ENCODE results near the gene PHKB.

The PHKB gene

GRCh38 chr16:47581114-47581513 is 120.0 kb downstream of the PHKB start:
- no peak for DNase-seq (ENCODE audit: low read depth, low spot score)
- no peaks in the 10 kb centered on the region for H3K36me3 ChIP-seq (ENCODE audit: control insufficient read depth, insufficient read depth, low read length)
- no peaks in the 10 kb centered on the region for H3K4me1 ChIP-seq (ENCODE audit: control insufficient read depth, insufficient read depth, low read length)
- no peaks in the 10 kb centered on the region for H3K9me3 ChIP-seq (ENCODE audit: control insufficient read depth, insufficient read depth, low read length)
- no peak overlapping the region for H3K4me3 ChIP-seq (ENCODE audit: low read length)
- WGBS (ENCODE audit: insufficient coverage, insufficient read length), result no CpG with 5 or more reads among the region's 2 CpGs
- no peaks in the 10 kb centered on the region for H3K27me3 ChIP-seq (ENCODE audit: control insufficient read depth, insufficient read depth, low read length)
- H3K27ac ChIP-seq (ENCODE audit: low read length), result no peak overlapping the region

- no peaks in the 10 kb centered on the region for H3K27me3 ChIP-seq (ENCODE audit: control insufficient read depth, insufficient read depth, low read length)
- H3K9me3 ChIP-seq (ENCODE audit: control insufficient read depth, insufficient read depth, low read length), result no peaks in the 10 kb centered on the region
- H3K27ac ChIP-seq (ENCODE audit: low read length), result no peak overlapping the region
- H3K36me3 ChIP-seq (ENCODE audit: control insufficient read depth, insufficient read depth, low read length), result no peaks in the 10 kb centered on the region
- H3K4me1 ChIP-seq (ENCODE audit: control insufficient read depth, insufficient read depth, low read length), result no peaks in the 10 kb centered on the region
- no CpG with 5 or more reads among the region's 4 CpGs for WGBS (ENCODE audit: insufficient coverage, insufficient read length)
- no peak overlapping the region for H3K4me3 ChIP-seq (ENCODE audit: low read length)
- no peak for DNase-seq (ENCODE audit: low read depth, low spot score)
Measured at GRCh38 chr16:47584464-47585225, 123.5 kb downstream of the PHKB start.

GRCh38 chr16:47586121-47586520 is 125.0 kb downstream of the PHKB start:
- DNase-seq (ENCODE audit: low read depth, low spot score), result no peak
- WGBS (ENCODE audit: insufficient coverage, insufficient read length), result no CpG with 5 or more reads among the region's 3 CpGs
- H3K4me1 ChIP-seq (ENCODE audit: control insufficient read depth, insufficient read depth, low read length), result no peaks in the 10 kb centered on the region
- no peaks in the 10 kb centered on the region for H3K27me3 ChIP-seq (ENCODE audit: control insufficient read depth, insufficient read depth, low read length)
- 0 out of 2 replicates have a peak, but pooled peaks cover 1% of the 10 kb centered on the region for H3K36me3 ChIP-seq (ENCODE audit: control insufficient read depth, insufficient read depth, low read length)
- H3K27ac ChIP-seq (ENCODE audit: low read length), result no peak overlapping the region
- H3K4me3 ChIP-seq (ENCODE audit: low read length), result no peak overlapping the region
- no peaks in the 10 kb centered on the region for H3K9me3 ChIP-seq (ENCODE audit: control insufficient read depth, insufficient read depth, low read length)

GRCh38 chr16:47590472-47590871 is 129.3 kb downstream of the PHKB start:
- no peaks in the 10 kb centered on the region for H3K27me3 ChIP-seq (ENCODE audit: control insufficient read depth, insufficient read depth, low read length)
- H3K4me1 ChIP-seq (ENCODE audit: control insufficient read depth, insufficient read depth, low read length), result no peaks in the 10 kb centered on the region
- H3K27ac ChIP-seq (ENCODE audit: low read length), result no peak overlapping the region
- no peak for DNase-seq (ENCODE audit: low read depth, low spot score)
- H3K9me3 ChIP-seq (ENCODE audit: control insufficient read depth, insufficient read depth, low read length), result no peaks in the 10 kb centered on the region
- 0 out of 2 replicates have a peak, but pooled peaks cover 2% of the 10 kb centered on the region for H3K36me3 ChIP-seq (ENCODE audit: control insufficient read depth, insufficient read depth, low read length)
- no peak overlapping the region for H3K4me3 ChIP-seq (ENCODE audit: low read length)
- no CpG with 5 or more reads among the region's 2 CpGs for WGBS (ENCODE audit: insufficient coverage, insufficient read length)

GRCh38 chr16:47592232-47592631 is 131.1 kb downstream of the PHKB start:
- Histone ChIP-seq H3K27me3 (ENCODE audit: control insufficient read depth, insufficient read depth, low read length) (no peaks in the 10 kb centered on the region), H3K9me3 (ENCODE audit: control insufficient read depth, insufficient read depth, low read length) (no peaks in the 10 kb centered on the region), H3K27ac (ENCODE audit: low read length) (no peak overlapping the region), H3K4me1 (ENCODE audit: control insufficient read depth, insufficient read depth, low read length) (no peaks in the 10 kb centered on the region), H3K36me3 (ENCODE audit: control insufficient read depth, insufficient read depth, low read length) (0 out of 2 replicates have a peak, but pooled peaks cover 2% of the 10 kb centered on the region), H3K4me3 (ENCODE audit: low read length) (no peak overlapping the region)
- WGBS (ENCODE audit: insufficient coverage, insufficient read length), result no CpG with 5 or more reads among the region's 3 CpGs
- DNase-seq (ENCODE audit: low read depth, low spot score), result no peak

GRCh38 chr16:47599512-47599911 is 138.4 kb downstream of the PHKB start:
- DNase-seq (ENCODE audit: low read depth, low spot score), result no peak
- no peak overlapping the region for H3K4me3 ChIP-seq (ENCODE audit: low read length)
- no CpG with 5 or more reads among the region's 2 CpGs for WGBS (ENCODE audit: insufficient coverage, insufficient read length)
- H3K9me3 ChIP-seq (ENCODE audit: control insufficient read depth, insufficient read depth, low read length), result no peaks in the 10 kb centered on the region
- no peaks in the 10 kb centered on the region for H3K36me3 ChIP-seq (ENCODE audit: control insufficient read depth, insufficient read depth, low read length)
- H3K27me3 ChIP-seq (ENCODE audit: control insufficient read depth, insufficient read depth, low read length), result no peaks in the 10 kb centered on the region
- H3K4me1 ChIP-seq (ENCODE audit: control insufficient read depth, insufficient read depth, low read length), result no peaks in the 10 kb centered on the region
- no peak overlapping the region for H3K27ac ChIP-seq (ENCODE audit: low read length)

GRCh38 chr16:47600376-47600775 is 139.2 kb downstream of the PHKB start:
- H3K27ac ChIP-seq (ENCODE audit: low read length), result no peak overlapping the region
- H3K36me3 ChIP-seq (ENCODE audit: control insufficient read depth, insufficient read depth, low read length), result no peaks in the 10 kb centered on the region
- no peak overlapping the region for H3K4me3 ChIP-seq (ENCODE audit: low read length)
- no CpG with 5 or more reads among the region's 6 CpGs for WGBS (ENCODE audit: insufficient coverage, insufficient read length)
- no peaks in the 10 kb centered on the region for H3K4me1 ChIP-seq (ENCODE audit: control insufficient read depth, insufficient read depth, low read length)
- no peak for DNase-seq (ENCODE audit: low read depth, low spot score)
- H3K9me3 ChIP-seq (ENCODE audit: control insufficient read depth, insufficient read depth, low read length), result no peaks in the 10 kb centered on the region
- H3K27me3 ChIP-seq (ENCODE audit: control insufficient read depth, insufficient read depth, low read length), result no peaks in the 10 kb centered on the region

GRCh38 chr16:47604306-47604705 is 143.2 kb downstream of the PHKB start:
- H3K4me1 ChIP-seq (ENCODE audit: control insufficient read depth, insufficient read depth, low read length), result no peaks in the 10 kb centered on the region
- H3K9me3 ChIP-seq (ENCODE audit: control insufficient read depth, insufficient read depth, low read length), result no peaks in the 10 kb centered on the region
- no peaks in the 10 kb centered on the region for H3K36me3 ChIP-seq (ENCODE audit: control insufficient read depth, insufficient read depth, low read length)
- no peaks in the 10 kb centered on the region for H3K27me3 ChIP-seq (ENCODE audit: control insufficient read depth, insufficient read depth, low read length)
- no peak overlapping the region for H3K4me3 ChIP-seq (ENCODE audit: low read length)
- no peak for DNase-seq (ENCODE audit: low read depth, low spot score)
- H3K27ac ChIP-seq (ENCODE audit: low read length), result no peak overlapping the region

- H3K27ac ChIP-seq (ENCODE audit: low read length), result no peak overlapping the region
Measured at GRCh38 chr16:47611042-47611441, 149.9 kb downstream of the PHKB start.

GRCh38 chr16:47611848-47612493 is 150.8 kb downstream of the PHKB start:
- Histone ChIP-seq H3K4me1 (ENCODE audit: control insufficient read depth, insufficient read depth, low read length) (no peaks in the 10 kb centered on the region), H3K27me3 (ENCODE audit: control insufficient read depth, insufficient read depth, low read length) (no peaks in the 10 kb centered on the region), H3K36me3 (ENCODE audit: control insufficient read depth, insufficient read depth, low read length) (no peaks in the 10 kb centered on the region), H3K27ac (ENCODE audit: low read length) (no peak overlapping the region), H3K9me3 (ENCODE audit: control insufficient read depth, insufficient read depth, low read length) (no peaks in the 10 kb centered on the region), H3K4me3 (ENCODE audit: low read length) (no peak overlapping the region)
- 100% methylated on average over 2 of the region's 4 CpGs for WGBS (ENCODE audit: insufficient coverage, insufficient read length)
- no peak for DNase-seq (ENCODE audit: low read depth, low spot score)

More at GRCh38 chr16:47611042-47611441, 149.9 kb downstream of the PHKB start:
- H3K27me3 ChIP-seq (ENCODE audit: control insufficient read depth, insufficient read depth, low read length), result no peaks in the 10 kb centered on the region
- no peaks in the 10 kb centered on the region for H3K36me3 ChIP-seq (ENCODE audit: control insufficient read depth, insufficient read depth, low read length)
- DNase-seq (ENCODE audit: low read depth, low spot score), result no peak
- H3K4me3 ChIP-seq (ENCODE audit: low read length), result no peak overlapping the region
- no CpG with 5 or more reads among the region's 2 CpGs for WGBS (ENCODE audit: insufficient coverage, insufficient read length)
- no peaks in the 10 kb centered on the region for H3K9me3 ChIP-seq (ENCODE audit: control insufficient read depth, insufficient read depth, low read length)
- H3K4me1 ChIP-seq (ENCODE audit: control insufficient read depth, insufficient read depth, low read length), result no peaks in the 10 kb centered on the region

GRCh38 chr16:47612711-47613110 is 151.6 kb downstream of the PHKB start:
- Histone ChIP-seq H3K27ac (ENCODE audit: low read length) (no peak overlapping the region), H3K4me3 (ENCODE audit: low read length) (no peak overlapping the region), H3K27me3 (ENCODE audit: control insufficient read depth, insufficient read depth, low read length) (no peaks in the 10 kb centered on the region), H3K36me3 (ENCODE audit: control insufficient read depth, insufficient read depth, low read length) (no peaks in the 10 kb centered on the region), H3K4me1 (ENCODE audit: control insufficient read depth, insufficient read depth, low read length) (no peaks in the 10 kb centered on the region), H3K9me3 (ENCODE audit: control insufficient read depth, insufficient read depth, low read length) (no peaks in the 10 kb centered on the region)
- DNase-seq (ENCODE audit: low read depth, low spot score), result no peak
- WGBS (ENCODE audit: insufficient coverage, insufficient read length), result no CpG with 5 or more reads among the region's 2 CpGs
